Testis (tissue), 2 donors: ENCODE measurements around the gene ALKBH5.

Source experiments
- CTCF ChIP-seq, 3 experiments: fragments of 450-650 bp in 2 of 3; fragments of 200-600 bp in 1 of 3; sonication (generic) in 1 of 3; IDR thresholded peaks; one replicate each; pipeline ENCODE4 v1.5.1; 2016 to 2019; ENCODE audit warnings: antibody characterized with exemption in 3 of 3, mild to moderate bottlenecking in 2 of 3, moderate library complexity in 1 of 3
- POLR2A ChIP-seq: fragments of 450-650 bp; IDR thresholded peaks from one replicate; pipeline ENCODE4 v1.6.1; 2017; ENCODE audit warnings: antibody characterized with exemption, mild to moderate bottlenecking, moderate library complexity

GRCh38 chr17:18144261-18144660 lies 39.4 kb upstream of the ALKBH5 start:
- TF ChIP-seq CTCF (IDR thresholded peaks at IDR 0.05): no peak
- no peak for TF ChIP-seq POLR2A
